Ectodermal cell (in vitro differentiated cells): ENCODE results near the gene RFC5.
A peak's percentile ranks its signal among the peaks of the same experiment; 100 is the strongest.

Source experiments
- H3K27ac ChIP-seq: 2 replicates; pipeline ENCODE4 v1.7.0; 2013; ENCODE audit warnings: mild to moderate bottlenecking, low read depth, low read length; ENCODE audit not compliant: insufficient read depth, poor library complexity, severe bottlenecking
- H3K27me3 ChIP-seq: 2 replicates; pipeline ENCODE4 v1.7.0; 2013; ENCODE audit warnings: mild to moderate bottlenecking, low read length; ENCODE audit not compliant: insufficient read depth, control insufficient read depth, poor library complexity, severe bottlenecking
- H3K36me3 ChIP-seq: one replicate; pipeline ENCODE4 v1.7.0; 2013; ENCODE audit warnings: low read length; ENCODE audit not compliant: control insufficient read depth, insufficient read depth
- H3K4me1 ChIP-seq: one replicate; pipeline ENCODE4 v1.7.0; 2013; ENCODE audit warnings: low read length; ENCODE audit not compliant: control insufficient read depth, insufficient read depth
- H3K4me3 ChIP-seq: 2 replicates; pipeline ENCODE4 v1.7.0; 2013; ENCODE audit warnings: low read depth, low read length, control low read depth; ENCODE audit not compliant: insufficient read depth
- H3K9me3 ChIP-seq: 2 replicates; pipeline ENCODE4 v1.7.0; 2013; ENCODE audit warnings: mild to moderate bottlenecking, low read length, moderate library complexity; ENCODE audit not compliant: control insufficient read depth
- WGBS, 2 experiments: methylation state at CpG; one replicate each; pipeline ENCODE4 v1.1.7; 2013; ENCODE audit warnings: missing lambda C conversion rate in 2 of 2; 5-methylcytosine and 5-hydroxymethylcytosine counted together

The RFC5 gene

DNA sequence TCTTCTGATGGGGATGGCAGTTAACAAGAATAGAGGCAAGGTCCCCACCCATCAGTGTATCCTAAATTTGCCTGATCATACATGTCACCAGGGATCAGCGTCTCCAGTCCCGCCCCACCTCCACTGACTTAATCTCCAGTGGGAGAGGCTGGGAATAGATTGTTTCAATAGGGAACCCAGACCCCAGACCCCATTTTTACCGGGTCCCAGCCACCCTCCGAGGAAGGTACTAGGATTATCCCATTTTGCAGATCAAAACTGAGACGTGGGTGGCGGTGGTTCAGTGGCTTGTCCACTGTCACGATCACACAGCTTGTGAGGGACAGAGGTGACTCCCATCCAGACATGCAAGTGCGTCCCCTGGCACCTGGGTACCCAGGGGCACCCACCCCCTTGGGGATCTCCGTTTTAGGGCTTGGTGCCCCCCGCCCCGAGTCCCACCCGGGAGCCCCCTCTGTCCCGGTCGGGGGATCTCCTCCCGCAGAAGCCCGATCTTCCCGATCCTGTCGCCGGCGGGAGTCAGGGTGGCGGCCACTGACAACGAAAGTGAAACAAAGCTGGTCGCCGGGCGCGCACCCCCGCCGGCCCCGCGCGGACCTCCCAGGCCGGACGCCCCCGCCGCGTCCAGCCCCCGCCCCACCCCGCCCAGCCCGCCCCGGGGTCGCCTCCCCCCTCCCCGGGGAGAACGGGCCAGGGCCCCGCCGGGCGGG, 44.0 kb downstream of the RFC5 start:
- Histone ChIP-seq H3K27ac (no peak overlapping the region), H3K4me3 (peak overlapping the region; percentile 59), H3K9me3 (no peaks in the 10 kb centered on the region), H3K27me3 (no peaks in the 10 kb centered on the region), H3K36me3 (no peaks in the 10 kb centered on the region), H3K4me1 (no peaks in the 10 kb centered on the region)
- WGBS, 2 experiments: 2% methylated on average over 45 to 46 of the region's 46 CpGs

DNA sequence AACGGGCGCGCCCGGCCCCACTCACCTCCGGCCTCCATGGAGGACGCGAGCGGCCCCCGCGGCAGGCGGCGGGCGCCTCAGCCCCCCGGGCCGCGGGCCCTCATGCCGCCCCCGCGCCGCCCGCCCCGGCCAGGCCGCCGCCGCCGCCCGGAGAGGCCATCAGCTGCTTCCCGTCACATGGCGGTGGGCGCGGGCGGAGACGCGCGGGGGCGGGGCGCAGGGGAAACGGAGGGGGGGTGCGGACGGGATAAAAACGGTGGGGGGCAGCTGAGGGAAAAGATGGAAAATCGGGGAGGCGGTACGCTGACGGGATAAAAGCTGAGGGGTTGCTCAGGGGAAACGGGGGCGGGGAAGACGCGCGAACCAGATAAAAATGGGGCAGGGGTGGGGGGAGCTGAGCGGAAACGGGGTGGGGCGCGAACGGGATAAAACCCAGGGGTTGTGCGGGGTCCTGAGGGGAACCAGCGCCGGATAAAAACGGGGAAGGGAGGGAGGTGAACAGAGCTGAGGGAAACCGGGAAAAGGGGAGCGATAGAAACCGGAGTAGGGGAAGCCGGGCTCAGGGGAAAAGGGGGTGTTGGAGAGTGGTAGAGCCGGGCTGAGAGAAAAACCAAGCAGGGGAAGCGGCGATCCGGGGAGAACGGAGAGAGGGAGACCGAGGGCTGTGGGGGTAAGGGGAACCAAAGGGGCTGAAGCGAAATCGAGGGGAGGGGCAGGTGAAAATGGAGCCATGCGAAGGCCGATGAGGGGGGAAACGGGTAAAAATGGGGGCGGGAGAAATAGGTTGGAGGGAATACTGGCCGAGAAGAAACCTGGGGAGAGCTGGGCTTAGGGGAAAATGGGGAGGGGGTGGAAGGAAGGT, 44.7 kb downstream of the RFC5 start, which contains the start of gene WSB2:
WSB2 (minus strand) TSS at position 169 of the 862 bp plus-strand sequence; CDS start at position 38, 131 bp downstream.
- Histone ChIP-seq H3K27ac (peak within 1 kb of the TSS; percentile 62), H3K4me3 (peak within 1 kb of the TSS; percentile 59), H3K4me1 (no peaks in the 10 kb centered on the region), H3K36me3 (no peaks in the 10 kb centered on the region), H3K27me3 (no peaks in the 10 kb centered on the region), H3K9me3 (no peaks in the 10 kb centered on the region)
- WGBS, 2 experiments: 0% methylated on average over 76 of the region's 76 CpGs

DNA sequence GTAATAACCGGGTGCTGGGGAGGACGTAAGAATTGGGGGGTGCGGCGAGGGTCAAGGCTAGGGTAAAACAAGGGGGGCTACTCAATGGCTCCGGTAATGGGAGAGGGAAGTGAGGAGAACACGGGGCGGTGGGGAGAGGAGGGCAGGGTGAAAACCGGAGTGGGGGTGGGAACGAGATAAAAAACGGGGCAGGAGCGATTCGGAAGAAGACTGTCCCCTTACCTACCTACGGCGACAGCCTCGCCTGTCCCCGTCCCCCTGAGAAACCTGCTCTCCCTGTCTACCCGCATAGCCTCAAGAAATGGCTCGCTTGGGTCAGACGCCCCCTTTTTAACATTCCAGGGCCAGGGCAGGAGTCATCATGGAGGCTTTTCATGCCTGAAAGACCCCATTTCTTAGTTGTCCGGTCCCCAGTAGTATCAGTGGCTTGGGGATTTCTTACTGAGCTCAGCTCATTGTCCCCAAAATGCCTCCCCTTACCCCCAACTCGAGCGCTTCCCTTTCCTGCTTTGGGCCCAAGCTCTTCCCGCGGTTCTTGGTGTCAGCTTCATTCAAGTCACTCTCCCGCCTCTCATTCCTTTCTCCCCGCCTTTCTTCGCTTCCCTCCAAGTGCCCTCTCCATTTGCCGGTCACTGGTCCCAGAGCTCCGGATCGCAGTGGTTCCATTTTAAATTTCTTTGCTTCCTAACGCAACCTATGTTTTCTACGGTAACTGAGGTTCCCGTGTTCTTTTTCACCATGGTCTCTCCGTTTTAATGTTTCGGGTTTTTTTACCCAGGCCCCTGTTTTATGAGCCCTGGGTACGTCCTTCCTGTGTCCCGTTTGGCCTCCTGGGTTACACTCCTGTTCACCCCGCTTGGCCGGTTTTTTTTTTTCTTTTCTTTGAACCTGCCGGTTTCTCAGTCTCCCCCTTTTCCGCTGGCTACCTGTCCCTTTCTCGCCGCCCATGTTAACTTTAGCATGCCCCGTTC, 45.7 kb downstream of the RFC5 start:
- Histone ChIP-seq H3K36me3 (no peaks in the 10 kb centered on the region), H3K27me3 (no peaks in the 10 kb centered on the region), H3K4me3 (peak overlapping the region; percentile 43), H3K9me3 (no peaks in the 10 kb centered on the region), H3K4me1 (no peaks in the 10 kb centered on the region), H3K27ac (peak overlapping the region; percentile 62)
- 1% methylated on average over 44 of the region's 44 CpGs for WGBS, 2 experiments

DNA sequence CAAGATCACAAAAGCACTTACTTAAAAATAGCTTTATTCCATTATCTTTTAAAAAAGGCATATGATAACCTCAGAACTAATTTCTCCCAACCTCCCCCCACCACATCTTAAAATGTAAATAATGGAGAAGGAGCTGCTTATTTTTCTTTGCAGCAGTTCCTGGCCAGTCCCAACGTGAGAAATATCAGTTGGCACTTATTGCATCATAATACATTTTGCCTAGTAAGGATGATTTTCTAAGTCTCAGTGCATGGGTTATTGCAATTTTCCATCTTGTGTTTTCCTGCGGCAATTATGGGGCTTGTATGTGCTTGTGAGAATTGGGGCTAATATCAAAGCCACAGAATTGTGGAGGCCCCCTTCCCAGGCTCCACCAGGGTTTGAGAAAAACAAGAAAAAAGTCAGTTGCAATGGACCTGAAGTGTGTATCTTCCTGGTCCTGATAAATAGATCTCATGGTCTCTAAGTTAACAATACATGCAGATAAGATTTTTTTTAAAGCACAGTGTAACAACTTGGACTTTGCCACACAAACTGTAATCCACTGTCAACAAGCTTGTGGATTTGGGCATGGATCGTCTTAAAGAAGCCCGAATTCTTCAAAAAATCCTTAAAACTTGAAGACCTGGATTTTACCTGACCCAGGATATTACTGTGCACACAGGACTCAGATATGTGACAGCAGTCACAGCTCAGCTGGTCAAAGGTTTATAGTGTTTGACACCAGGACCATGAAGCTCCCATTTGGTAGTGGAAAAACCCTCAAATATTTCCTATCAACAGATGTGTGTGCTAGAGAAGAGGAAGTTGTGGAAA, 47.3 kb downstream of the RFC5 start:
- Histone ChIP-seq H3K9me3 (no peaks in the 10 kb centered on the region), H3K36me3 (no peaks in the 10 kb centered on the region), H3K4me1 (no peaks in the 10 kb centered on the region), H3K27ac (no peak overlapping the region), H3K27me3 (no peaks in the 10 kb centered on the region), H3K4me3 (no peak overlapping the region)
- 93 to 94% methylated on average over 3 to 4 of the region's 4 CpGs for WGBS, 2 experiments

DNA sequence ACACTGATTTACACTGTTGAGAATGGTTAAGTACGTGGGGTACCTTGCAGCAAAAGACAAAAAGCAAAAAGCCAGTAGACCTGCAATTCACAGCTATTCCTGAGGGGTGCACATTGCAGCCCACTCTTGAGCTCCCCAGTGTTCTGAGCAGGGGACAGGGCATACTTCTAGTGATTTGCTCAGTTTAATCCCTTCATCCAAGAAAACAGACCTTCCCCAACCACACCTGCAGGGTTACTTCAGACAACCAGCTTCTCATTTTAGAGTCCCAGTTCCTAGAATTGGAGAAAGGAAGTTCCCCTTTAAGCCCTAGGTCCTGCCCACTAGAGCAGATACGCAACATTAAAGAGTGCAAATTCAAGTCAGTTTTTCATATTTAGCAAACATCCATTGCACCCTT, 48.1 kb downstream of the RFC5 start:
- Histone ChIP-seq H3K4me3 (no peak overlapping the region), H3K9me3 (no peaks in the 10 kb centered on the region), H3K27ac (no peak overlapping the region), H3K27me3 (no peaks in the 10 kb centered on the region), H3K36me3 (no peaks in the 10 kb centered on the region), H3K4me1 (no peaks in the 10 kb centered on the region)
- 59 to 67% methylated on average over 2 of the region's 2 CpGs for WGBS, 2 experiments

DNA sequence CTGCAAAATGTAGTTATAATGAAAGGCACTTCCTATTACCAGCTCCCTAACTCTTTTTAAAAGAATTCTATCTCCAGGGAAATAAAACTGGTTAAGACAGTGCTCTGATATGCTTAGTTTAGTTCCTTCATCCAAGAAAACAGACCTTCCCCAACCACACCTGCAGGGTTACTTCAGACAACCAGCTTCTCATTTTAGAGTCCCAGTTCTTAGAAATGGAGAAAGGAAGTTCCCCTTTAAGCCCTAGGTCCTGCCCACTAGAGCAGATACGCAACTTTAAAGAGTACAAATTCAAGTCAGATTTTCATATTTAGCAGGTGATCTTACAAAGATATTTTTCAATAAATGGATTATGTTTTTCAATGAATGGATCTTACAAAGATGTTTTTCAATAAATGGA, 48.9 kb downstream of the RFC5 start:
- 100% methylated on average over 1 of the region's 1 CpG for WGBS, 2 experiments
- Histone ChIP-seq H3K9me3 (no peaks in the 10 kb centered on the region), H3K27me3 (no peaks in the 10 kb centered on the region), H3K36me3 (no peaks in the 10 kb centered on the region), H3K27ac (no peak overlapping the region), H3K4me3 (no peak overlapping the region), H3K4me1 (no peaks in the 10 kb centered on the region)

DNA sequence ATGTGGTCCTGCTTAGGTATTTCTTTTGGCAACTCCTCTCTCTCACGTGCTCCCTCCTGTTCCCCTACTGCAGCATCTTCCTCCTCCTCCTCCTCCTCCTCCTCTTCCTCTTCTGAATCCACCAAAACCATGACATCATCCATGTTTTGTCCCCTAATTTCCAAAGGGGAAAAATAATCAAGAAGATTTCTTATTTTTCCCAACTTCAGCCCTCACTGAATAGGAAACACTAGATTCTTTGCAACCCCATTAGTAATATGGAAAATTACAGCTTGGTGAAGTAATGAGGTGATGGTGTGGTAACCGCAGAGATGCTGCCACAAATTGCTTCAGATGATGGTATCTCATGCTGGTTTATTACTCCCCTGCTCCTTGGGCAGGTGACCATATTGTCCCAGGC, 51.9 kb downstream of the RFC5 start:
- H3K27me3 ChIP-seq: no peaks in the 10 kb centered on the region
- no peak overlapping the region for H3K4me3 ChIP-seq
- no peaks in the 10 kb centered on the region for H3K4me1 ChIP-seq
- no peaks in the 10 kb centered on the region for H3K9me3 ChIP-seq
- 94 to 96% methylated on average over 2 of the region's 2 CpGs for WGBS, 2 experiments
- H3K27ac ChIP-seq: no peak overlapping the region
- no peaks in the 10 kb centered on the region for H3K36me3 ChIP-seq

DNA sequence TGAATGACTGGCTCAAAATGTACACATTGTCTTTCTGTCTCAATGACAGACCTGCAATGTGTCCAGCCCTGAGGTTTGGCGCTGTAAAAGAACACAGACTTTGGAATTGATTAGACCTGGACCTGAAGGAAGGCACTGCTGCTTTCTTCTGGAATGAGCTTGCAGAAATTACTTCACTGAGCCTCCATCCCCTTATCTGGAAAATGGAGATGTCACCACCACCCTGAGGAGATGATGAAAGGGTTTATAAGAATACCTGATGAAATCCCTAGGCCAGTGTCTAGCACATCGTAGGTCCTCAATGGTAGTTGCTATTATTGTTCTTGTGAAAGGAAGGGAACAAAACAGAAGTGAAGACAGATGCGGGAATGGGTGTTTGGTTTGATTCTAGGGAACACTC, 54.1 kb downstream of the RFC5 start:
- Histone ChIP-seq H3K27ac (no peak overlapping the region), H3K36me3 (no peaks in the 10 kb centered on the region), H3K9me3 (no peaks in the 10 kb centered on the region), H3K4me3 (no peak overlapping the region), H3K4me1 (no peaks in the 10 kb centered on the region), H3K27me3 (no peaks in the 10 kb centered on the region)
- WGBS, 2 experiments: 86 to 91% methylated on average over 3 of the region's 3 CpGs

DNA sequence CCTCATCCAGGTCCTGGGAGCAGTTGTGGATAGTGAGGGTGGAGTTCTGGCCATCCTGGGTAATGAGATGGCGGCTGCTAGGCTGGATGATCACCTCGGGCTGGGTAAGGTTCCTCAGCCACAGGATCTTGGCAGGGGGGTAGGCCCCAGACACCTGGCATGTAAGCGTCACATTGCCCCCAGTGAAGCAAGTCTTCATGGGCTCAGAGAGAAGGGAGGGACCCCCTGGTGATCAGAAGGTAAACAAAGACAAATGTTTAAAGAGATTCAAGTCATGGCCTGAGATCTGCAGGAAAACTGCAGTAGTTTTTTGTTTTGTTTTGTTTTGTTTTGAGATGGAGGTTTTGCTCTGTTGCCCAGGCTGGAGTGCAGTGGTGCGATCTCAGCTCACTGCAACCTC, 57.3 kb downstream of the RFC5 start:
- Histone ChIP-seq H3K4me1 (no peaks in the 10 kb centered on the region), H3K27ac (no peak overlapping the region), H3K36me3 (no peaks in the 10 kb centered on the region), H3K27me3 (no peaks in the 10 kb centered on the region), H3K4me3 (no peak overlapping the region), H3K9me3 (no peaks in the 10 kb centered on the region)
- 78 to 86% methylated on average over 4 of the region's 4 CpGs for WGBS, 2 experiments
